Glutamatergic neuron (in vitro differentiated cells): ENCODE data around the gene EGR4. TPM values are rescaled to one million over a fixed set of nuclear protein-coding genes. Genes with fewer than 3 reads are reported as not detected.

Source experiments
- DNase-seq: peaks from one replicate; pipeline ENCODE4 v3.0.0; 2022
- H3K27ac Mint-ChIP-seq: one replicate; pipeline ENCODE4 v1.8.0; 2020; ENCODE audit warnings: mild to moderate bottlenecking, mixed read lengths, inconsistent platforms; ENCODE audit not compliant: unreplicated experiment
- H3K27me3 Mint-ChIP-seq: one replicate; pipeline ENCODE4 v1.8.0; 2020; ENCODE audit warnings: mild to moderate bottlenecking, moderate library complexity, mixed read lengths, inconsistent platforms; ENCODE audit not compliant: unreplicated experiment
- H3K36me3 Mint-ChIP-seq: one replicate; pipeline ENCODE4 v1.8.0; 2020; ENCODE audit warnings: mild to moderate bottlenecking, mixed read lengths, inconsistent platforms; ENCODE audit not compliant: unreplicated experiment
- H3K4me1 Mint-ChIP-seq: one replicate; pipeline ENCODE4 v1.8.0; 2020; ENCODE audit warnings: mild to moderate bottlenecking, low read depth, mixed read lengths, inconsistent platforms; ENCODE audit not compliant: unreplicated experiment
- H3K4me3 Mint-ChIP-seq: one replicate; pipeline ENCODE4 v1.8.0; 2020; ENCODE audit warnings: mild to moderate bottlenecking, mixed read lengths, inconsistent platforms; ENCODE audit not compliant: unreplicated experiment
- H3K9me3 Mint-ChIP-seq: one replicate; pipeline ENCODE4 v1.8.0; 2020; ENCODE audit warnings: mild to moderate bottlenecking, moderate library complexity, mixed read lengths, inconsistent platforms; ENCODE audit not compliant: unreplicated experiment
- total RNA-seq: library from RNA; stranded (reverse); fragmentation: NEBNext Ultra II Directional; extraction: Animal tissue kit (Norgen Biotek cat#: 25700); gene quantifications from one replicate; pipeline ENCODE4 v1.2.1, GENCODE V29; 2021; ENCODE audit not compliant: unreplicated experiment
- TF ChIP-seq, protein P1 (sequence below): fragments of 200-600 bp; sonication (generic); IDR thresholded peaks from one replicate; pipeline ENCODE4 v1.5.0; 2021; ENCODE audit not compliant: partially characterized antibody, unreplicated experiment

Gene EGR4
- total RNA-seq, 1 donor from 2014 or later, result not detected

DNA sequence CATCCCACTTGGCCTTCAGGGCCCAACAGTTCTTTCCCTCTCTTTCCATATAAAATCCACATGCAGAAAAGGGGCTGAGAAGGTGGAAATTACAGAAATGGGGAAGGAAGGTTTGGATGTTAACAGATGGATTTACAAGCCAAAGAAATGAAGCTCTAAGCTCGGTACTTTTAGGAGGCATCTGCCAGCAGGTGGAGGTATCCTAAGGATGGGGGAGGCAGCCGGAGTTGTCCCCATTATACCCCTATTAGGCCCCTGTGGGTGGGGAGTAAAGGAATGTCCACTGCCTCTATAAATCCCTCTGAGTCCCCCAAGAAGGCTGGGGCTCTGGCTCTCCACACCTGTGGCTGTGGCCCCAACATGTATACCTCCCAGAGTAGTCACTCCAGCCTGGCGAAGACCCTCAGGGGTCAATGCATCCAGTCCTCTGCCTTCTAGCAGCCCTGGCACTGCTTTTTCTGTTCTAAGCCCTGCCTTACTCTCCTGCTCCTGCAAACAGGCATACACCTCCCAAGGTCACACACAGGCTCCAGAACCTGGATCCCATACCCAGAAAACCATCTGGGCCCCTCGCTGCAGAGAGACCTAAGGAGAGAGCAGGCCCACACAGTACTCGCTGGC, 10.3 kb downstream of the EGR4 start:
- H3K9me3 Mint-ChIP-seq, result peaks cover 10% of the 10 kb centered on the region
- TF ChIP-seq, protein P1, sequence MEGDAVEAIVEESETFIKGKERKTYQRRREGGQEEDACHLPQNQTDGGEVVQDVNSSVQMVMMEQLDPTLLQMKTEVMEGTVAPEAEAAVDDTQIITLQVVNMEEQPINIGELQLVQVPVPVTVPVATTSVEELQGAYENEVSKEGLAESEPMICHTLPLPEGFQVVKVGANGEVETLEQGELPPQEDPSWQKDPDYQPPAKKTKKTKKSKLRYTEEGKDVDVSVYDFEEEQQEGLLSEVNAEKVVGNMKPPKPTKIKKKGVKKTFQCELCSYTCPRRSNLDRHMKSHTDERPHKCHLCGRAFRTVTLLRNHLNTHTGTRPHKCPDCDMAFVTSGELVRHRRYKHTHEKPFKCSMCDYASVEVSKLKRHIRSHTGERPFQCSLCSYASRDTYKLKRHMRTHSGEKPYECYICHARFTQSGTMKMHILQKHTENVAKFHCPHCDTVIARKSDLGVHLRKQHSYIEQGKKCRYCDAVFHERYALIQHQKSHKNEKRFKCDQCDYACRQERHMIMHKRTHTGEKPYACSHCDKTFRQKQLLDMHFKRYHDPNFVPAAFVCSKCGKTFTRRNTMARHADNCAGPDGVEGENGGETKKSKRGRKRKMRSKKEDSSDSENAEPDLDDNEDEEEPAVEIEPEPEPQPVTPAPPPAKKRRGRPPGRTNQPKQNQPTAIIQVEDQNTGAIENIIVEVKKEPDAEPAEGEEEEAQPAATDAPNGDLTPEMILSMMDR, result no peak
- H3K36me3 Mint-ChIP-seq, result no peaks in the 10 kb centered on the region
- H3K27me3 Mint-ChIP-seq, result peaks cover 3% of the 10 kb centered on the region
- peaks cover 3% of the 10 kb centered on the region for H3K4me1 Mint-ChIP-seq
- H3K4me3 Mint-ChIP-seq, result peak overlapping the region; percentile 89
- no peak for DNase-seq
- no peak overlapping the region for H3K27ac Mint-ChIP-seq

DNA sequence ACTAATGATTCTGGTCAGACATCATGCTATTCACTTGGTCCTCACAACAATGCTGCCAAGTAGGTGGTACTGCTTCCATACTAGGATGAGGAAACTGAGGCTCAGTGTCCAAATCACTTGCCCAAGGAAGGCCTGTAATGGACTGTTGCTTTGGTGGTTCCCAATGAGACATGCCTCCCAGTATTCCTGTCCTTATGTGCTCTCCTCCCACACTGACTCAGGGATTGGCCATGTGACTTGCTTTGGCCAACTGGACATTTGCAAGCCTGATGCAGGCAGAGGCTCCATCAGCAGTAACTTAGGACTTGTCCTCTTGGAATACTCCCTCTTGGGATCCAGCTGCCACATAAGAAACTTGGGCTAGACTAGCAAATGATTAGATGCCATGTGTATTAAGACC, 12.1 kb downstream of the EGR4 start:
- DNase-seq, result no peak
- H3K36me3 Mint-ChIP-seq, result no peaks in the 10 kb centered on the region
- H3K27me3 Mint-ChIP-seq, result peaks cover 3% of the 10 kb centered on the region
- TF ChIP-seq, protein P1, result no peak
- peaks cover 3% of the 10 kb centered on the region for H3K4me1 Mint-ChIP-seq
- H3K27ac Mint-ChIP-seq, result no peak overlapping the region
- peaks cover 10% of the 10 kb centered on the region for H3K9me3 Mint-ChIP-seq
- H3K4me3 Mint-ChIP-seq, result no peak overlapping the region

- DNase-seq, result no peak
- no peaks in the 10 kb centered on the region for H3K36me3 Mint-ChIP-seq
- H3K9me3 Mint-ChIP-seq, result peaks cover 7% of the 10 kb centered on the region
- H3K27ac Mint-ChIP-seq, result no peak overlapping the region
- H3K27me3 Mint-ChIP-seq, result peaks cover 3% of the 10 kb centered on the region
- TF ChIP-seq, protein P1, result no peak
- H3K4me1 Mint-ChIP-seq, result peaks cover 3% of the 10 kb centered on the region
- H3K4me3 Mint-ChIP-seq, result no peak overlapping the region
These were observed 13.5 kb downstream of the EGR4 start for GRCh38 chr2:73279852-73280251.

- TF ChIP-seq, protein P1, result no peak
- H3K9me3 Mint-ChIP-seq, result peaks cover 5% of the 10 kb centered on the region
- no peak overlapping the region for H3K27ac Mint-ChIP-seq
- H3K36me3 Mint-ChIP-seq, result peaks cover 26% of the 10 kb centered on the region
- H3K4me1 Mint-ChIP-seq, result no peaks in the 10 kb centered on the region
- H3K27me3 Mint-ChIP-seq, result peaks cover 28% of the 10 kb centered on the region
- no peak overlapping the region for H3K4me3 Mint-ChIP-seq
- DNase-seq, result no peak
These were observed 21.1 kb downstream of the EGR4 start for GRCh38 chr2:73272270-73272669.

GRCh38 chr2:73269686-73270465, 23.5 kb downstream of the EGR4 start:
- H3K36me3 Mint-ChIP-seq, result peaks cover 26% of the 10 kb centered on the region
- TF ChIP-seq, protein P1, result no peak
- no peaks in the 10 kb centered on the region for H3K4me1 Mint-ChIP-seq
- H3K27ac Mint-ChIP-seq, result no peak overlapping the region
- DNase-seq, result no peak
- peaks cover 33% of the 10 kb centered on the region for H3K27me3 Mint-ChIP-seq
- H3K4me3 Mint-ChIP-seq, result peak overlapping the region; percentile 44
- H3K9me3 Mint-ChIP-seq, result peaks cover 5% of the 10 kb centered on the region
